Suprapubic skin (tissue), 4 donors: ENCODE data around the gene PDIK1L. TPM values are rescaled to one million over a fixed set of nuclear protein-coding genes. Genes with fewer than 3 reads are reported as not detected.

Experiments
- DNase-seq, 2 donors: peaks; one replicate each; pipeline ENCODE4 v3.0.0-alpha.2; 2019; ENCODE audit warnings: low spot score in 2 of 2
- H3K27ac ChIP-seq: fragments of 200-600 bp; sonication (generic); one replicate; pipeline ENCODE4 v1.5.1; 2019
- H3K27me3 ChIP-seq: fragments of 200-600 bp; sonication (generic); one replicate; pipeline ENCODE4 v1.5.1; 2019
- H3K36me3 ChIP-seq: fragments of 200-600 bp; sonication (generic); one replicate; pipeline ENCODE4 v1.5.1; 2019
- H3K4me1 ChIP-seq: fragments of 200-600 bp; sonication (generic); one replicate; pipeline ENCODE4 v1.5.1; 2019
- H3K4me3 ChIP-seq: fragments of 200-600 bp; sonication (generic); one replicate; pipeline ENCODE4 v1.5.1; 2019; ENCODE audit warnings: mild to moderate bottlenecking
- H3K9me3 ChIP-seq: fragments of 200-600 bp; sonication (generic); one replicate; pipeline ENCODE4 v1.5.1; 2019
- CTCF ChIP-seq, 2 donors: fragments of 200-600 bp in 1 of 2; fragments of 450-650 bp in 1 of 2; sonication (generic) in 1 of 2; IDR thresholded peaks; one replicate each; pipeline ENCODE4 v1.5.1; 2016 to 2019; ENCODE audit warnings: antibody characterized with exemption in 2 of 2, mild to moderate bottlenecking in 1 of 2, moderate library complexity in 1 of 2
- EP300 ChIP-seq: sonication (generic); formaldehyde crosslinking; IDR thresholded peaks from one replicate; pipeline ENCODE4 v1.6.1; 2017; ENCODE audit warnings: antibody characterized with exemption
- POLR2A ChIP-seq, 2 donors: fragments of 450-650 bp; IDR thresholded peaks; one replicate each; pipeline ENCODE4 v1.6.1; 2017; ENCODE audit warnings: antibody characterized with exemption in 2 of 2, mild to moderate bottlenecking in 2 of 2, moderate library complexity in 2 of 2
- POLR2AphosphoS5 ChIP-seq, 3 donors: sonication (generic); formaldehyde crosslinking; IDR thresholded peaks; one replicate each; pipeline ENCODE4 v1.6.1; 2017; ENCODE audit warnings: antibody characterized with exemption in 3 of 3
- WGBS: methylation state at CpG from one replicate; pipeline ENCODE4 v1.1.5; 2018; 5-methylcytosine and 5-hydroxymethylcytosine counted together
- total RNA-seq, 4 donors: library from RNA; depleted of rRNA; stranded (reverse); fragments of >200 nt; gene quantifications; one replicate each; pipeline ENCODE4 v1.1.0, GENCODE V29; 2016

PDIK1L gene
- total RNA-seq, 4 donors from 2014 or later, result 9.1 to 14.1 (median 10.0) TPM

GRCh38 chr1:26070296-26070962 is 41.2 kb upstream of the PDIK1L start:
- H3K27ac ChIP-seq, result no peak overlapping the region
- no peaks in the 10 kb centered on the region for H3K36me3 ChIP-seq
- no peak overlapping the region for H3K4me3 ChIP-seq
- H3K4me1 ChIP-seq, result no peaks in the 10 kb centered on the region
- H3K27me3 ChIP-seq, result peaks cover 36% of the 10 kb centered on the region
- WGBS, result 91% methylated on average over 4 of the region's 4 CpGs
- DNase-seq, result no peak
- no peak for TF ChIP-seq EP300
- TF ChIP-seq CTCF (IDR thresholded peaks at IDR 0.05), result no peak
- TF ChIP-seq POLR2AphosphoS5 (IDR thresholded peaks at IDR 0.05), result no peak
- no peak for TF ChIP-seq POLR2A (IDR thresholded peaks at IDR 0.05)
- no peaks in the 10 kb centered on the region for H3K9me3 ChIP-seq

- Histone ChIP-seq H3K36me3 (no peaks in the 10 kb centered on the region), H3K4me3 (no peak overlapping the region), H3K27me3 (peaks cover 40% of the 10 kb centered on the region), H3K4me1 (no peaks in the 10 kb centered on the region), H3K9me3 (no peaks in the 10 kb centered on the region), H3K27ac (no peak overlapping the region)
- 94% methylated on average over 6 of the region's 6 CpGs for WGBS
- no peak for DNase-seq
- no peak for TF ChIP-seq POLR2AphosphoS5 (IDR thresholded peaks at IDR 0.05)
- no peak for TF ChIP-seq CTCF (IDR thresholded peaks at IDR 0.05)
- TF ChIP-seq POLR2A (IDR thresholded peaks at IDR 0.05), result no peak
- TF ChIP-seq EP300, result no peak
These were observed 40.7 kb upstream of the PDIK1L start for GRCh38 chr1:26070963-26071342.

GRCh38 chr1:26072305-26072704 is 39.3 kb upstream of the PDIK1L start:
- no peaks in the 10 kb centered on the region for H3K36me3 ChIP-seq
- no peak overlapping the region for H3K27ac ChIP-seq
- no peak for DNase-seq
- peaks cover 37% of the 10 kb centered on the region for H3K27me3 ChIP-seq
- no peak overlapping the region for H3K4me3 ChIP-seq
- WGBS, result 61% methylated on average over 6 of the region's 6 CpGs
- no peaks in the 10 kb centered on the region for H3K4me1 ChIP-seq
- TF ChIP-seq POLR2A (IDR thresholded peaks at IDR 0.05), result no peak
- no peak for TF ChIP-seq EP300
- TF ChIP-seq CTCF (IDR thresholded peaks at IDR 0.05), result no peak
- no peak for TF ChIP-seq POLR2AphosphoS5 (IDR thresholded peaks at IDR 0.05)
- H3K9me3 ChIP-seq, result no peaks in the 10 kb centered on the region

- H3K4me1 ChIP-seq, result no peaks in the 10 kb centered on the region
- peaks cover 25% of the 10 kb centered on the region for H3K27me3 ChIP-seq
- WGBS, result 64% methylated on average over 3 of the region's 3 CpGs
- DNase-seq, result no peak
- H3K4me3 ChIP-seq, result no peak overlapping the region
- no peaks in the 10 kb centered on the region for H3K9me3 ChIP-seq
- no peaks in the 10 kb centered on the region for H3K36me3 ChIP-seq
- no peak for TF ChIP-seq EP300
- no peak for TF ChIP-seq POLR2AphosphoS5 (IDR thresholded peaks at IDR 0.05)
- no peak for TF ChIP-seq POLR2A (IDR thresholded peaks at IDR 0.05)
- no peak for TF ChIP-seq CTCF (IDR thresholded peaks at IDR 0.05)
- no peak overlapping the region for H3K27ac ChIP-seq
These were observed 36.0 kb upstream of the PDIK1L start for GRCh38 chr1:26075421-26076144.

- H3K9me3 ChIP-seq, result no peaks in the 10 kb centered on the region
- WGBS, result 88% methylated on average over 1 of the region's 1 CpG
- H3K36me3 ChIP-seq, result no peaks in the 10 kb centered on the region
- peaks cover 16% of the 10 kb centered on the region for H3K27me3 ChIP-seq
- H3K27ac ChIP-seq, result no peak overlapping the region
- TF ChIP-seq POLR2A (IDR thresholded peaks at IDR 0.05), result no peak
- no peak for TF ChIP-seq POLR2AphosphoS5 (IDR thresholded peaks at IDR 0.05)
- H3K4me3 ChIP-seq, result no peak overlapping the region
- no peaks in the 10 kb centered on the region for H3K4me1 ChIP-seq
- no peak for DNase-seq
These were observed 34.1 kb upstream of the PDIK1L start for GRCh38 chr1:26077524-26077923.
